GM10248 (cell line): ENCODE measurements around the gene AIFM3.

Source experiments
- CTCF ChIA-PET: fragments of 300-600 bp; sonication (Branson Sonifier 250); formaldehyde crosslinking; extraction: SDS; loops from one replicate; lab custom pipeline; 2021; ENCODE audit warnings: antibody characterized with exemption; lab: Yijun Ruan, JAX
- POLR2A ChIA-PET: fragments of 350-650 bp; sonication (Branson Sonifier 250); formaldehyde crosslinking; extraction: SDS; loops from one replicate; lab custom pipeline; 2020; ENCODE audit warnings: antibody characterized with exemption; lab: Yijun Ruan, JAX
- DNase-seq: peaks from one replicate; pipeline ENCODE4 v3.0.0; 2012; ENCODE audit errors: extremely low spot score
- CTCF ChIP-seq: IDR thresholded peaks from 2 replicates; pipeline ENCODE4 v1.5.1; 2012; ENCODE audit warnings: mild to moderate bottlenecking, low read depth; ENCODE audit errors: extremely low read depth, missing control alignments, control extremely low read depth

The AIFM3 gene

GRCh38 chr22:20953668-20954500 is 13.2 kb upstream of the AIFM3 start:
- ChIA-PET POLR2A (no interaction called here), CTCF (interaction anchor here (1.9 to 4.5 kb wide), 2 partner anchors 9 to 170 kb away, joined by 5 to 22 read pairs; no protein-coding TSS in a partner anchor)
- no peak for TF ChIP-seq CTCF
- DNase-seq = no peak

- no peak for DNase-seq
- TF ChIP-seq CTCF = no peak
- POLR2A ChIA-PET = no interaction called here
- CTCF ChIA-PET = interaction anchor here (0.7 to 1.7 kb wide), 3 partner anchors 24 to 147 kb away, joined by 3 to 4 read pairs (median 3); no protein-coding TSS in a partner anchor
Observed at GRCh38 chr22:20955548-20955947, 11.5 kb upstream of the AIFM3 start.

- ChIA-PET POLR2A (no interaction called here), CTCF (interaction anchor here (0.9 to 2.5 kb wide), 7 partner anchors 9 to 71 kb away, joined by 3 to 6 read pairs (median 4); partner anchors contain the start of genes AIFM3 and CRKL)
Observed at GRCh38 chr22:20956258-20957101, 10.6 kb upstream of the AIFM3 start.

GRCh38 chr22:20957102-20957682 is 9.9 kb upstream of the AIFM3 start:
- CTCF ChIA-PET = interaction anchor here (1.0 to 2.5 kb wide), 10 partner anchors 9 to 71 kb away, joined by 3 to 10 read pairs (median 4); partner anchors contain the start of genes AIFM3, CRKL and LZTR1
- no peak for TF ChIP-seq CTCF
- POLR2A ChIA-PET = no interaction called here
- DNase-seq = peak; percentile 48

More at GRCh38 chr22:20956258-20957101, 10.6 kb upstream of the AIFM3 start:
- DNase-seq = no peak
- TF ChIP-seq CTCF = no peak

- DNase-seq = peak; percentile 73
- CTCF ChIA-PET = interaction anchor here (1.0 to 2.5 kb wide), 12 partner anchors 9 to 83 kb away, joined by 3 to 10 read pairs (median 4); partner anchors contain the start of genes AIFM3, CRKL and LZTR1
- POLR2A ChIA-PET = no interaction called here
- no peak for TF ChIP-seq CTCF
Observed at GRCh38 chr22:20957683-20958431, 9.2 kb upstream of the AIFM3 start.
